NB4 (cell line): ENCODE measurements around the gene SLC66A3.

Source experiments
- DNase-seq: peaks from one replicate; pipeline ENCODE4 v3.0.0; 2010; ENCODE audit warnings: low read depth
- H3K4me3 ChIP-seq: one replicate; pipeline ENCODE4 v1.5.1; 2011; ENCODE audit warnings: mild to moderate bottlenecking, low read depth, low read length, moderate library complexity
- MYC ChIP-seq: IDR thresholded peaks from 2 replicates; pipeline ENCODE4 v1.6.1; 2011; ENCODE audit warnings: low read depth, low read length
- POLR2A ChIP-seq: IDR thresholded peaks from 2 replicates; pipeline ENCODE4 v1.6.1; 2011; ENCODE audit warnings: mild to moderate bottlenecking; ENCODE audit not compliant: insufficient read length; ENCODE audit errors: extremely low read depth
- TF ChIP-seq, protein P1 (sequence below): IDR thresholded peaks from one replicate; pipeline ENCODE4 v1.5.1; 2012; ENCODE audit warnings: low read depth, low read length
- TF ChIP-seq, protein P2 (sequence below): IDR thresholded peaks from 2 replicates; pipeline ENCODE4 v1.6.1; 2011; ENCODE audit warnings: low read depth, low read length

Gene SLC66A3

DNA sequence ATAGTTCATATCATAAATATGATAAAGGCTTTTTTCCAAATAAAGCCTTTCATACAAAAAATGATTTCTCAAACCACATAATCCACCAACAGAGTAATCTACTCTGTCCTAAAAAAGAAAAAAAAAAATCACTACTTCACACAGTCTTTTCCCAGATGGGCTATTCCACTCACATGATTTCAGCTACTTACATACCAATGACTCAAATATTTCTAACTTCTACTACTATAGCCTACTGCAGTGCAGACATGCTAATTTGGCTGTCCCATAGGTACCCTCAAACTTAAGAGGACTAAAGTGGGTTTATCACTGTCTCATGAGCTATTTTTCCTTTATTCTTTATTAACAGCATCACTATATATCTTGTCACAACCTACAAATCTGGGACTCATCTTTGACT is 57.4 kb downstream of the SLC66A3 start:
- H3K4me3 ChIP-seq, result no peak overlapping the region
- DNase-seq, result no peak
- TF ChIP-seq, protein P1, sequence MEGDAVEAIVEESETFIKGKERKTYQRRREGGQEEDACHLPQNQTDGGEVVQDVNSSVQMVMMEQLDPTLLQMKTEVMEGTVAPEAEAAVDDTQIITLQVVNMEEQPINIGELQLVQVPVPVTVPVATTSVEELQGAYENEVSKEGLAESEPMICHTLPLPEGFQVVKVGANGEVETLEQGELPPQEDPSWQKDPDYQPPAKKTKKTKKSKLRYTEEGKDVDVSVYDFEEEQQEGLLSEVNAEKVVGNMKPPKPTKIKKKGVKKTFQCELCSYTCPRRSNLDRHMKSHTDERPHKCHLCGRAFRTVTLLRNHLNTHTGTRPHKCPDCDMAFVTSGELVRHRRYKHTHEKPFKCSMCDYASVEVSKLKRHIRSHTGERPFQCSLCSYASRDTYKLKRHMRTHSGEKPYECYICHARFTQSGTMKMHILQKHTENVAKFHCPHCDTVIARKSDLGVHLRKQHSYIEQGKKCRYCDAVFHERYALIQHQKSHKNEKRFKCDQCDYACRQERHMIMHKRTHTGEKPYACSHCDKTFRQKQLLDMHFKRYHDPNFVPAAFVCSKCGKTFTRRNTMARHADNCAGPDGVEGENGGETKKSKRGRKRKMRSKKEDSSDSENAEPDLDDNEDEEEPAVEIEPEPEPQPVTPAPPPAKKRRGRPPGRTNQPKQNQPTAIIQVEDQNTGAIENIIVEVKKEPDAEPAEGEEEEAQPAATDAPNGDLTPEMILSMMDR, result no peak
- no peak for TF ChIP-seq POLR2A
- TF ChIP-seq, protein P2, sequence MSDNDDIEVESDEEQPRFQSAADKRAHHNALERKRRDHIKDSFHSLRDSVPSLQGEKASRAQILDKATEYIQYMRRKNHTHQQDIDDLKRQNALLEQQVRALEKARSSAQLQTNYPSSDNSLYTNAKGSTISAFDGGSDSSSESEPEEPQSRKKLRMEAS, result no peak

DNA sequence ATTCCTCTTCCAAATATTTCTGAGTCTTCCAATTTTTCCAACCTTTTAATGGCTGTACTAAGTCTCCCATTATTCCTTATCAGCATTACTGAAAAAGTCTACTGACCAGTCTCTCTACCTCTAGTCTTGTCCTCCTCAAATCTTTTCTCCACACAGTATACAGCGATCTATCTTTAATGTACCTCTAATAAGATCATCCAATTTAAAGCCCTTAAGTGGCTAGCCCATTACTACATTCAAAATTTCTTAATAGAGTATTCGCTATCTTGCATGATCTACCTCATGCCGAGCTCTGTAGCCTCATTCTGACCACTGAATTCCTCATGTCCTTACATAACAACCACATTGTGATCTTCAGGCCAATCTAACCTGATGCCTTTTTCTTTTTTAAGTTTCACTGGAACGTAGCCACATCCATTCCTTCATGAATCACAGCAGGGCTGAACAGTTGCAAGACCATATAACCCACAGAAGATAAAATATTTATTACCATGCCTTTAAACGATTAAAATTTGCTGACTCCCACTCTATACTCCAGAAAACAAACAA is 57.9 kb downstream of the SLC66A3 start:
- no peak overlapping the region for H3K4me3 ChIP-seq
- no peak for DNase-seq
- TF ChIP-seq, protein P1, result no peak
- no peak for TF ChIP-seq POLR2A
- TF ChIP-seq, protein P2, result no peak
- no peak for TF ChIP-seq MYC

DNA sequence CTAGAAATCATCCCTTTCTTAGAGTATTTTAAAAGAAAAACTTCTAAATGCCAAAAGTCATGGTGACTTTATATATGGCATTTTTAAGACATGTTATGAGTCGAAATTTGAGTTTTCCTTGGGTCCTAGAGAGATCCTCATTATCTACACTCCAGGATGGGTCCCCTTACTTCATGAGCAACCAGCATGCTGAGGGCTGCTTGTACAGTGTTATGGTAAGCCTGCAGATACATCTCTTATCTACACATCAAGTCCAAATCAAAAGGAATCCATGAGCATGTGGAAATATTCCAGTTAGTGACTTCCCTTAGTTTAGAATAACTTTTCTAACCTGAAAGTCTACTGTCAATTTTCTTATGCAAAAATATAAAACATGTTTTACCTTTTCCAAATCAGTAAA is 58.7 kb downstream of the SLC66A3 start:
- no peak overlapping the region for H3K4me3 ChIP-seq
- TF ChIP-seq, protein P2, result no peak
- TF ChIP-seq POLR2A (no peak), MYC (no peak)
- TF ChIP-seq, protein P1, result no peak
- no peak for DNase-seq

DNA sequence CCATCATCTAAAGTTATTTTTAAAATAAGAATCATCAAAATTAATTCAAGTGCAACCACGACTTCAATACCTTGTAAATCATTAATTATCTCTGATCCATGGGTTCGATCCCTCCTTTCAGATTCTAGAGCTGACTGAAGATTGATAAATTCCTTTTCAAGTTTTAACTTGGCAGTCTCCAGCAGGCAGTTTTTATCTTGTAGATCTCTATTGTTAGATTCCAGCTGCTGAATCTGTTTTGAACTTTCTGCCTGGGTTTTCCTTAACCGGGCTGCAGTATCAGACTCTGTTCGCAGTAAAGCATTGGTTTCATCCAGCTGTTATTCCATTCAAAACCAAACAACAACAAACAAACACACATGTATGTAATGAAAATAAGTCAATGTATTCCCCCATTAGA is 59.5 kb downstream of the SLC66A3 start:
- TF ChIP-seq, protein P1, result no peak
- TF ChIP-seq MYC (no peak), POLR2A (no peak)
- TF ChIP-seq, protein P2, result no peak
- no peak overlapping the region for H3K4me3 ChIP-seq
- DNase-seq, result no peak

DNA sequence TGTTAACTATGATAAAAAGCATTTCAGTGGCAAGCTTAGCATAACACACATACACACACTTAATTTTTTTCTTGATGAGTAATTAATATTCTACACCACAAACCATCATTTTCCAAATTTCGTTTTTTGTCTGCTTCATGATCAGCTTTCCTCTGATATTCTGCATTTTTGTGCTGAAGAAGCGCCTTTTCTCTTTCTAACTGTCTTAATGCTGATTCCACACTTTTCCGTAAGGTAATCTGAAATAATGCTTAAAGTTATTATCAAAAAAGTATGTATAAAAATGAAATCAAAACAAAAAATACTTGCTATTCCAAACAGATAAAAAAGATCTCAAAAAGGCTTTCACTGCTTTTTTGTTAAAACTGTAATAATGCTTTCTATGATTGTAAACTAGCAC is 60.1 kb downstream of the SLC66A3 start:
- no peak overlapping the region for H3K4me3 ChIP-seq
- no peak for DNase-seq
- no peak for TF ChIP-seq MYC
- no peak for TF ChIP-seq POLR2A
- TF ChIP-seq, protein P2, result no peak
- TF ChIP-seq, protein P1, result no peak

DNA sequence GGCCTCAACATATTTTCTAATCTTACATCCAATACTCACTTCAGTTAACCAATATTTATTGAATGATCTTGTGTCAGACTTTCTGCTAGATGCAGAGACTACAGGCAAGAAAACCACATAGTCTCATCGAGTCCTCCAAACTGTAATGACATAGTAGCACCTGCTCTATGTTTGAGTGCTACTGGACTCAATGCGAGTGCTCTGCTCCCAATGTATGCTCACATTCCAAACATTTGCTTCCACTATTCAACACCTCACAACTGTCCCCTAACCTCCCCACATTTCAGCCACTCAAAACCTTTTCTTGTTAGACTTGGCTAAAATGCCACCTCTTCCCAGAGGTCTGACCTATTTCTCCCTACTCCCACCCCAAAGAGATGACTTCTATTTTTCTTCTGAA is 65.2 kb downstream of the SLC66A3 start:
- TF ChIP-seq, protein P1, result no peak
- TF ChIP-seq POLR2A (no peak), MYC (no peak)
- TF ChIP-seq, protein P2, result no peak
- H3K4me3 ChIP-seq, result no peak overlapping the region
- no peak for DNase-seq
